HepG2 (cell line): ENCODE results near the gene KCNK7. TPM values are rescaled to one million over a fixed set of nuclear protein-coding genes. Genes with fewer than 3 reads are reported as not detected.

Experiments
- ATAC-seq: fragments of 200-7000 bp; cut with Tn5 transposase; 3 replicates; pipeline ENCODE4 v1.9.1; 2020; ENCODE audit warnings: mild to moderate bottlenecking, moderate library complexity
- BruUV-seq: library from RNA; stranded (reverse); fragments of 400-500 nt; replicated peaks from 2 replicates; lab custom pipeline; 2021; lab: Mats Ljungman, UMichigan
- CTCF ChIA-PET: fragments of 300-600 bp; formaldehyde crosslinking; extraction: SDS; loops from one replicate; lab custom pipeline; 2021; ENCODE audit warnings: low total read pairs, inconsistent platforms, low intra/inter-chr PET ratio; lab: Yijun Ruan, JAX
- POLR2A ChIA-PET: fragments of 350-600 bp; sonication (Branson Sonifier 250); formaldehyde crosslinking; loops from one replicate; lab custom pipeline; 2020; ENCODE audit warnings: antibody characterized with exemption, inconsistent platforms; lab: Yijun Ruan, JAX
- DNase-seq: peaks from one replicate; pipeline ENCODE4 v3.0.0-alpha.2; 2015; ENCODE audit warnings: low spot score
- FAIRE-seq: peaks from 3 replicates; lab custom pipeline; 2011; peaks lifted over from hg19 to GRCh38; lab: Jason Lieb, UNC
- H2AFZ ChIP-seq: one replicate; pipeline ENCODE4 v1.6.1; 2011; ENCODE audit warnings: low read length, inconsistent platforms
- H3K27ac ChIP-seq: fragments of 300-600 bp; 3 replicates; pipeline ENCODE4 v1.8.0; 2011; ENCODE audit warnings: mixed run types, mild to moderate bottlenecking, mixed read lengths, low read length, inconsistent platforms; ENCODE audit not compliant: insufficient read depth; ENCODE audit errors: extremely low read length
- H3K27me3 ChIP-seq, 2 experiments: fragments of 200-600 bp in 1 of 2; 2 replicates in 1 of 2; 3 replicates in 1 of 2; pipeline versions ENCODE4 v1.6.0 to v1.8.0; 2011; ENCODE audit warnings: low read length in 2 of 2, mild to moderate bottlenecking in 2 of 2, moderate library complexity in 2 of 2, inconsistent platforms in 1 of 2; ENCODE audit not compliant: insufficient read depth in 2 of 2, control insufficient read depth in 1 of 2
- H3K36me3 ChIP-seq, 2 experiments: fragments of 200-600 bp in 1 of 2; replicated peaks in 1 of 2; 2 replicates in 1 of 2; 3 replicates in 1 of 2; pipeline versions ENCODE4 v1.5.1 to v1.8.0; 2011; ENCODE audit warnings: low read length in 2 of 2, inconsistent platforms in 1 of 2; ENCODE audit not compliant: insufficient read depth in 2 of 2, control insufficient read depth in 1 of 2
- H3K4me1 ChIP-seq: 2 replicates; pipeline ENCODE4 v1.5.1; 2012; ENCODE audit warnings: low read length, inconsistent platforms; ENCODE audit not compliant: insufficient read depth
- H3K4me2 ChIP-seq: 2 replicates; pipeline ENCODE4 v1.6.0; 2011; ENCODE audit warnings: low read depth, low read length, inconsistent platforms
- H3K4me3 ChIP-seq, 3 experiments: fragments of 200-600 bp in 1 of 3; sonication (generic), shearing (Covaris generic) in 1 of 3; replicated peaks in 1 of 3; 2 replicates each; pipeline ENCODE4 v1.5.1; 2011 to 2016; ENCODE audit warnings: low read length in 3 of 3, inconsistent platforms in 2 of 3, low read depth in 2 of 3, mild to moderate bottlenecking in 2 of 3, control low read depth in 1 of 3, mixed read lengths in 1 of 3; ENCODE audit not compliant: insufficient read depth in 1 of 3
- H3K79me2 ChIP-seq: one replicate; pipeline ENCODE4 v1.6.1; 2011; ENCODE audit warnings: low read length, inconsistent platforms; ENCODE audit not compliant: insufficient read depth
- H3K9ac ChIP-seq: 2 replicates; pipeline ENCODE4 v1.6.0; 2011; ENCODE audit warnings: mild to moderate bottlenecking, low read depth, low read length, inconsistent platforms; ENCODE audit not compliant: insufficient read depth
- H3K9me3 ChIP-seq: 2 replicates; pipeline ENCODE4 v1.5.1; 2012; ENCODE audit warnings: mild to moderate bottlenecking, low read length
- H4K20me1 ChIP-seq: 2 replicates; pipeline ENCODE4 v1.6.0; 2011; ENCODE audit warnings: inconsistent platforms, mild to moderate bottlenecking, low read length, moderate library complexity; ENCODE audit not compliant: insufficient read depth
- CBX2 ChIP-seq, 2 experiments: fragments of 200-600 bp in 1 of 2; sonication (generic); formaldehyde crosslinking in 1 of 2; IDR thresholded peaks; 2 replicates each; pipeline versions ENCODE4 v1.7.0 to v1.8.1; 2018 to 2022; ENCODE audit warnings: low read depth in 2 of 2, low read length in 1 of 2, mild to moderate bottlenecking in 1 of 2, missing genetic modification reagents in 1 of 2
- KLF15 ChIP-seq: sonication (generic); formaldehyde crosslinking; IDR thresholded peaks from 2 replicates; pipeline ENCODE4 v1.8.1; 2023; ENCODE audit warnings: borderline replicate concordance, mild to moderate bottlenecking, inconsistent platforms, missing genetic modification reagents, mixed read lengths
- NFYC ChIP-seq: IDR thresholded peaks from 2 replicates; pipeline ENCODE4 v1.6.1; 2016; ENCODE audit warnings: missing genetic modification reagents, missing compliant biosample characterization
- ZNF607 ChIP-seq: sonication (generic); formaldehyde crosslinking; IDR thresholded peaks from 2 replicates; pipeline ENCODE4 v1.5.1; 2020; ENCODE audit warnings: missing genetic modification reagents, mild to moderate bottlenecking, borderline replicate concordance
- ZNF841 ChIP-seq: sonication (generic); formaldehyde crosslinking; IDR thresholded peaks from 2 replicates; pipeline ENCODE4 v1.8.1; 2023; ENCODE audit warnings: missing genetic modification reagents, borderline replicate concordance
- WGBS: methylation state at CpG from one replicate; pipeline ENCODE4 v1.1.6; 2017; ENCODE audit warnings: low lambda C conversion rate; 5-methylcytosine and 5-hydroxymethylcytosine counted together
- in situ Hi-C: cut with HindIII; loops from 2 replicates; pipeline ENCODE4 v1.10.0; 2017; ENCODE audit warnings: low pct_unique_long_range_greater_than_20kb; ENCODE audit not compliant: extremely low pct_ligation_motif_present
- intact Hi-C: fragments of 100-400 bp; cut with micrococcal nuclease; formaldehyde crosslinking; loops from one replicate; pipeline ENCODE4 v1.10.0; 2022; ENCODE audit not compliant: unreplicated experiment
- polyA plus RNA-seq, 8 experiments: library from polyadenylated mRNA; depleted of rRNA in 3 of 8; stranded (reverse) in 7 of 8; unstranded in 1 of 8; fragments of >200 nt; fragmentation: Illumina TruSeq in 4 of 8; extraction: Trizol in 4 of 8; gene quantifications; 2 replicates each; pipeline versions ENCODE4 v1.2.1 to v1.2.3, GENCODE V29; 2011 to 2016; ENCODE audit warnings: low read depth in 4 of 8, missing spikeins in 1 of 8, mixed read lengths in 1 of 8; ENCODE audit not compliant: insufficient read depth in 1 of 8
- total RNA-seq, 5 experiments: library from RNA; depleted of rRNA; stranded (reverse); fragments of >200 nt; fragmentation: Illumina TruSeq; extraction: Trizol; gene quantifications; 2 replicates each; pipeline ENCODE4 v1.2.3, GENCODE V29; 2016; ENCODE audit warnings: low read depth in 1 of 5
- TF ChIP-seq, protein P1 (sequence below): sonication (generic); formaldehyde crosslinking; IDR thresholded peaks from 2 replicates; pipeline ENCODE4 v1.4.0; 2020; ENCODE audit warnings: mild to moderate bottlenecking, missing genetic modification reagents
- TF ChIP-seq, protein P2 (sequence below): IDR thresholded peaks from 2 replicates; pipeline ENCODE4 v1.4.0; 2020; ENCODE audit warnings: mild to moderate bottlenecking, missing genetic modification reagents

Gene KCNK7
- total and polyA plus RNA-seq, 2 of the 13 experiments (the other 11 are each of a cell fraction or from before 2014, with no cell fraction given): 0.11 TPM; not detected in 1

DNA sequence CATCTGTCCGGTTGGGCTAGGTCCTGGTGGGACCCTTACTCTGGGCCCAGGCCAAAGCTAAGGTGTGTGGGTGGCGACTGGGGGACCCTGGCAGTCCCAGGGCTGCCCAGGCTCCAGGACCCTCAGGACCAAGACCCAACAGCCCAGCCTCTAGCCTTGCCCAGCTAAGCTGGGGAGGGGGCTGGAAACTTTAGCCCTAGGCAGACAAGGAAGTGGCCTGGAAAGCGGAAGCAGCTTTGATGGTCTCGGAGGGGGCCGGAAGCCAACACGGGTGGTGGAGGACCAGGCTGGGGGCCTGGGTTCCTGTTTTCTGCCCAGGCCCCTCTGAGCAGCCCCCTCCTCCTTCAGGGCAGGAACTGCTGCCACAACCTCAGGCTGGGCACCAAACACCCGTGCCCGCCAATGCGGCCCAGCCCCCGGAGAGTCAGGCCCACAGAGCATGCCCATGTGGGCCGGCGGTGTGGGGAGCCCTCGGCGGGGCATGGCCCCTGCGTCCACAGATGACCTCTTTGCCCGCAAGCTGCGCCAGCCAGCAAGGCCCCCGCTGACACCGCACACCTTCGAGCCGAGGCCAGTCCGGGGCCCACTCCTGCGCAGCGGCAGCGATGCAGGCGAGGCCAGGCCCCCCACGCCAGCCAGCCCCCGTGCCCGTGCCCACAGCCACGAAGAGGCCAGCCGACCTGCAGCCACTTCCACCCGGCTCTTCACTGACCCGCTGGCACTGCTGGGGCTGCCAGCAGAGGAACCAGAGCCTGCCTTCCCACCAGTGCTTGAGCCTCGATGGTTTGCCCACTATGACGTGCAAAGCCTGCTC lies 45.1 kb upstream of the KCNK7 start:
- no peak for ATAC-seq
- WGBS: 98% methylated on average over 10 of the region's 35 CpGs
- POLR2A ChIA-PET: interaction anchor here (1.3 to 2.1 kb wide), 2 partner anchors 11 to 24 kb away, joined by 3 to 6 read pairs; no protein-coding TSS in a partner anchor
- H3K4me1 ChIP-seq: peaks cover 50% of the 10 kb centered on the region
- intact Hi-C loops: no loop called here
- BruUV-seq: no TSS peak
- H3K79me2 ChIP-seq: no peaks in the 10 kb centered on the region
- no peak overlapping the region for H3K4me3 ChIP-seq
- no peak overlapping the region for H2AFZ ChIP-seq
- DNase-seq: no peak
- in situ Hi-C loops: no loop called here
- no peak overlapping the region for H3K9ac ChIP-seq
- H3K27ac ChIP-seq: no peak overlapping the region
- H3K9me3 ChIP-seq: no peaks in the 10 kb centered on the region
- TF ChIP-seq ZNF607 (CRISPR knock-in tag): no peak
- TF ChIP-seq ZNF841 (CRISPR knock-in tag): no peak
- H3K36me3 ChIP-seq: peaks cover 2 to 15% of the 10 kb centered on the region in 2 experiments; a peak in 2 of 5 replicates
- FAIRE-seq: no peak
- no peak overlapping the region for H3K4me2 ChIP-seq
- CTCF ChIA-PET: no interaction called here
- no peaks in the 10 kb centered on the region for H3K27me3 ChIP-seq
- H4K20me1 ChIP-seq: no peaks in the 10 kb centered on the region

DNA sequence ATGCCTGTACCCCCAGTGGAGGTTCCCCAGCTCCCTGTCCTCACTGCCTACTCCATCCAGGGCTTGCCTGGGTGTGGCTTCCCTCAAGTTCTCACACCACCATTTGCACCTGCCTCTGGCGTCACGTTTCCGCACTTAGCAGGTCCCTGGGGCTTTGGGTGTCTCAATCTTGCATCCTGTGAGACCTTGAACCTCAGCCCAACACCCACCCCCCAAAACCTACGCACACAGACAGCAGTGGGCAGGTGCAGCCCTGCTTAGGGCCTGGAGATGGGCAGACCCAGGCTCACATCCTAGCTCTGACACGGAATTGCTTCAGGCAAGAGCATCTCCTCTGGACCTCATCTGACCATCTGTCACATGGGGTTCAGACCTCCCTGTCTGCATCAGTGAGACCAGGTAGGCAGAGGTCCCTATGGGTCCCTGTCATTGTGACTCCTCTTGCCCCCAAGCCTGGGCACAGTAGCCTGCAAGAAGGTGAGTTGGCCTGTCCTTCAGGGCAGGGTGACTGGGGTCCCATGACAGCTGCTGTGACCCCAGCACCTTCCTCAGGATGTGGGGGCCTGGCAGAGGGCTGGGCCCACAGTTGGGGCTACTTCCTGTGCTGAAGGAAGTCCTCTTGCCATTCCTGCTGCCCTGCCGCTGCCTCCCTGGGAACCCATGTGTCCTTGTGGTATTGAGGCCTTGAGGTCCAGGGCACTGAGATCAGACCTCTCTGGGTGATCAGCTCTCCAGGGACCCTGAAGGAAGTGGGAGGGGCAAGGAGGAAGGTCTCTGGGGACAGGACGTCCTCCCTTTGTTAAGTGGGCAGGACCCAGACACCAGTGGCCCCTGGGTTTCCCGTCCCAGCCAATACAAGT lies 44.3 kb upstream of the KCNK7 start:
- CTCF ChIA-PET: no interaction called here
- H3K4me3 ChIP-seq: no peak overlapping the region
- WGBS: 83% methylated on average over 6 of the region's 8 CpGs
- no peak overlapping the region for H3K9ac ChIP-seq
- FAIRE-seq (no peak), ATAC-seq (no peak), DNase-seq (no peak)
- no peaks in the 10 kb centered on the region for H3K9me3 ChIP-seq
- POLR2A ChIA-PET: interaction anchor here (2.1 to 4.6 kb wide), 3 partner anchors 12 to 23 kb away, joined by 6 to 78 read pairs (median 17); partner anchors contain the start of gene RELA
- H3K4me2 ChIP-seq: no peak overlapping the region
- in situ Hi-C loops (no loop called here), intact Hi-C loops (no loop called here)
- no TSS peak for BruUV-seq
- peaks cover 49% of the 10 kb centered on the region for H3K4me1 ChIP-seq
- H3K27me3 ChIP-seq: no peaks in the 10 kb centered on the region
- no peak overlapping the region for H3K27ac ChIP-seq
- H4K20me1 ChIP-seq: no peaks in the 10 kb centered on the region
- H3K79me2 ChIP-seq: no peaks in the 10 kb centered on the region
- H2AFZ ChIP-seq: no peak overlapping the region
- peaks cover 9 to 23% of the 10 kb centered on the region in 2 experiments; a peak in 4 of 5 replicates for H3K36me3 ChIP-seq
- TF ChIP-seq KLF15: no peak
- TF ChIP-seq, protein P1, sequence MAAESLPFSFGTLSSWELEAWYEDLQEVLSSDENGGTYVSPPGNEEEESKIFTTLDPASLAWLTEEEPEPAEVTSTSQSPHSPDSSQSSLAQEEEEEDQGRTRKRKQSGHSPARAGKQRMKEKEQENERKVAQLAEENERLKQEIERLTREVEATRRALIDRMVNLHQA (CRISPR knock-in tag): no peak
- TF ChIP-seq, protein P2, sequence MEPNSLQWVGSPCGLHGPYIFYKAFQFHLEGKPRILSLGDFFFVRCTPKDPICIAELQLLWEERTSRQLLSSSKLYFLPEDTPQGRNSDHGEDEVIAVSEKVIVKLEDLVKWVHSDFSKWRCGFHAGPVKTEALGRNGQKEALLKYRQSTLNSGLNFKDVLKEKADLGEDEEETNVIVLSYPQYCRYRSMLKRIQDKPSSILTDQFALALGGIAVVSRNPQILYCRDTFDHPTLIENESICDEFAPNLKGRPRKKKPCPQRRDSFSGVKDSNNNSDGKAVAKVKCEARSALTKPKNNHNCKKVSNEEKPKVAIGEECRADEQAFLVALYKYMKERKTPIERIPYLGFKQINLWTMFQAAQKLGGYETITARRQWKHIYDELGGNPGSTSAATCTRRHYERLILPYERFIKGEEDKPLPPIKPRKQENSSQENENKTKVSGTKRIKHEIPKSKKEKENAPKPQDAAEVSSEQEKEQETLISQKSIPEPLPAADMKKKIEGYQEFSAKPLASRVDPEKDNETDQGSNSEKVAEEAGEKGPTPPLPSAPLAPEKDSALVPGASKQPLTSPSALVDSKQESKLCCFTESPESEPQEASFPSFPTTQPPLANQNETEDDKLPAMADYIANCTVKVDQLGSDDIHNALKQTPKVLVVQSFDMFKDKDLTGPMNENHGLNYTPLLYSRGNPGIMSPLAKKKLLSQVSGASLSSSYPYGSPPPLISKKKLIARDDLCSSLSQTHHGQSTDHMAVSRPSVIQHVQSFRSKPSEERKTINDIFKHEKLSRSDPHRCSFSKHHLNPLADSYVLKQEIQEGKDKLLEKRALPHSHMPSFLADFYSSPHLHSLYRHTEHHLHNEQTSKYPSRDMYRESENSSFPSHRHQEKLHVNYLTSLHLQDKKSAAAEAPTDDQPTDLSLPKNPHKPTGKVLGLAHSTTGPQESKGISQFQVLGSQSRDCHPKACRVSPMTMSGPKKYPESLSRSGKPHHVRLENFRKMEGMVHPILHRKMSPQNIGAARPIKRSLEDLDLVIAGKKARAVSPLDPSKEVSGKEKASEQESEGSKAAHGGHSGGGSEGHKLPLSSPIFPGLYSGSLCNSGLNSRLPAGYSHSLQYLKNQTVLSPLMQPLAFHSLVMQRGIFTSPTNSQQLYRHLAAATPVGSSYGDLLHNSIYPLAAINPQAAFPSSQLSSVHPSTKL (CRISPR knock-in tag): no peak
- TF ChIP-seq NFYC (CRISPR knock-in tag): no peak
- no peak for TF ChIP-seq CBX2 (IDR thresholded peaks at IDR 0.05; ENCODE audit: low read depth, low read length)
- no peak for TF ChIP-seq CBX2 (CRISPR knock-in tag; IDR thresholded peaks at IDR 0.05; ENCODE audit: low read depth)
